HG03442 (cell line): ENCODE data around the gene RAI1.
"Not testable (repeated sequence)": the region's sequence is repeated elsewhere in the genome, so short reads cannot be mapped to it uniquely, and the experiment has no call there.

ENCODE experiments used
- ATAC-seq: cut with Tn5 transposase; IDR thresholded peaks from one replicate; pipeline ENCODE4 v1.9.1; 2021; ENCODE audit warnings: mild to moderate bottlenecking, moderate library complexity; ENCODE audit not compliant: unreplicated experiment

Gene RAI1

DNA sequence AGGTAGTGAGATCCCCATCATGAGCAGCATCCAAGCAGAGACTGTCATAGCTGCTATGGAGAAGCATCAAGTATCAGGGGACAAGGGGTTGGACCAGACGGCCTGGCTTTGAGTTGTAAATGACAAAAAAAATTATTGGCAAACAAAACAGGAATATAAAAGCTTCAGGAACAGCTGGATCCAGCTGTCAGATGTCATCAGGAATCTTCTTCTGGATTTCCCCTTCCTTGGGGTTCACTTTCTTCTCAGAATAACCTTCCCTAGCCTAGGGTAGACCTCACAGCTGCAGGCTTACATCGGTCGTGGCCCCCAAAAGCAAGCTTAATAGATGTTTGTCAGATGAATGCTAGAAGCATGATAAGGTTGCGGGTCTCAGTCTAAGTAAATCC, 17.2 kb upstream of the RAI1 start:
- no peak for ATAC-seq

DNA sequence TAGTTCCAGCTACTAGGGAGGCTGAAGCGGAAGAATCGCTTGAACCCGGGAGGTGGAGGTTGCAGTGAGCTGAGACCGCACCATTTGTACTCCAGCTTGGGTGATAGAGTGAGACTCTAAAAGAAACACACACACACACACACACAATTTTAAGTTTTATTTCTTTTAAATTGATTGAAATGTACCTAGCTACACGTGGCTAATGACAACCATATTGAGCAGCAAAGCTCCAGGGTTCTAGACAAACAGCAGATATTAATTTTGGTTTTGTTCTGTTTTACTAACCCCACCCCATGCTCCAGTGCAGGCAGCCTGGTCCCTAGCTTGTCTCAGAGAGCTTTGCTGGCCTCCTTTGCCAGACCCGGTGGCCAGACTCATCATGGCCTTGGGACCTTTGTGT, 16.0 kb upstream of the RAI1 start:
- no peak for ATAC-seq

DNA sequence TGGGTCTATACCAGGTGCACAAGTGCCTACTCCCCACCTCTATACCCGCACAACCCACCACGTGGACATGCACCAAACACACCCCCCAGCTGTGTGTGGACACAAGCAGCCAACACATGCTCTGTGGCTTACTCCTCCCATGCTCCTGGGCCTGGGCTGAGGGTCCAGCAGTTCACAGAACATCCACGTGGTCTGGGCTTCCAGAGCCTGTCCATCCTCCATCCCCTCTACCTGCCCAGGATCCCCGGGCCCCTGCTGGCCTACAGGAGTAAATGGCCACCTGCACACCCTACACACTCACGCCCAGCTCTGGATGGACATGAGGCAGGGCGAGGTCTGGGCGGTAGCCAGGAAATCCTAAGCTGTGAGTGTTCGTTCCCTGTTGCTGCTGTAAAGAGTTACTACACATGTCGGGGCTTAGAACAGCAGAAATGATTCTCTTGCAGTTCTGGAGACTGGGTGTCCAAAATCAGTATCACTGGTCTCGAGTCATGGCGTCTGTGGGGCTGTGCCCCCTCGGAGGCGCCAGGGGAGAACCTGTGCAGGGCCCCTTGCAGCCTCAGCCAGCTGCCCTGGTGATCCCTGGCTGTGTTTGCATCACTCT, 15.0 kb upstream of the RAI1 start:
- ATAC-seq = no peak

DNA sequence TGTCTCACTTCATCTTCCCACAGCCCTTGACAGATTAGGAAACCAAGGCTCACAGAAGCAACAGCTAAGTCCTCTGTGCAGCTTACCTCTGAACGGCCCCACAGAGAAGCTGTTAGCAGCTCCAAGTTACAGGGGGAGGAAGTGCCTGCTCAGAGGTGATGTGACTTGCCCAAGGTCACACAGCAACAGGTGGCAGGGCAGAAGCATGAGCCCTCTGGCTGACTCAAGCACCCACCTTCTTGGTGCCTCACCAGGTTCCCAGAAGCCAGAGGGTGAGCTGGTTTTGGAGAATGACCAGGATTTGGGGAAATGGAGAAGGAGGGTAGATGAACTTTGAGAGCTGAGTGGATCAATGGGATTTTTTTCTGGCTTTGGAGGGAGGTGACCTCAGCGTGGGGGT, 14.0 kb upstream of the RAI1 start:
- no peak for ATAC-seq

DNA sequence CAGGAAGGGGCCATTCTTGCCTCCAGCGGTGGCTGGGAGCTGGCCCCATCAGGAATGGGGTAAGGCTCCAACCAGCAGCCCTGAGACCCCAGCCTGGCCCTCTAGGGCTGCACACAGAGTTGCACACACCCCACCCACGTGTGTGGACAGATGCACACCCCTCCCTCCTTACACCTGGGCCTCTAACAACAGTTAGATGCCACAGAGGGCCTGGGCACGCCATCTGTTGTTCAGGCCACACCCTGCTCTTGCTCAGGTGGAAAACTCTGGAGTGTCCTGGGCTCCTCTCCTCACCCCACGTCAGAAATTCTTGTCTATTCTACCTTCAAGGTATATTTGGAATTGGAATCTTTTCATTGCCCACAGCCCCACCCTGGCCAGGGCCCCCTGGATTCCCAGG, 13.3 kb upstream of the RAI1 start:
- ATAC-seq = no peak

DNA sequence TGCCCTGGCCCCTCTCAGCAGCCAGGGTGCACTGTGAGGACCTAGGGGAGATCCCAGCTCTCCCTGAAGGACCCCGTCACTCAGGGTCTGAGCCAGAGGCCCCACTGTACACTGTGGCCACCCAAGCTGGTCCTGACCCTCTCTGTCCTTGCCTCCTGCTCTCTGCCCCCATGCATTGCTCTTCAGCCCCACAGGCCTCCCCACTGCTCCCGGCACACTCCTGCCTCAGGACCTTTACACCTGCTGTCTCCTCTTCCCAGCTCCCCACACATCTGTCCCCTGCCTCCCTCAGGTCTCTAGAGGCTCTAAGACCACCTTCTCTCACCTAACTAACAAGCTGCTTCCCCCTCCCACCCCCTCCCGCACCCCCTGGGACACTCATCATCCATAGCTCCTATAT, 12.9 kb upstream of the RAI1 start:
- ATAC-seq = no peak

DNA sequence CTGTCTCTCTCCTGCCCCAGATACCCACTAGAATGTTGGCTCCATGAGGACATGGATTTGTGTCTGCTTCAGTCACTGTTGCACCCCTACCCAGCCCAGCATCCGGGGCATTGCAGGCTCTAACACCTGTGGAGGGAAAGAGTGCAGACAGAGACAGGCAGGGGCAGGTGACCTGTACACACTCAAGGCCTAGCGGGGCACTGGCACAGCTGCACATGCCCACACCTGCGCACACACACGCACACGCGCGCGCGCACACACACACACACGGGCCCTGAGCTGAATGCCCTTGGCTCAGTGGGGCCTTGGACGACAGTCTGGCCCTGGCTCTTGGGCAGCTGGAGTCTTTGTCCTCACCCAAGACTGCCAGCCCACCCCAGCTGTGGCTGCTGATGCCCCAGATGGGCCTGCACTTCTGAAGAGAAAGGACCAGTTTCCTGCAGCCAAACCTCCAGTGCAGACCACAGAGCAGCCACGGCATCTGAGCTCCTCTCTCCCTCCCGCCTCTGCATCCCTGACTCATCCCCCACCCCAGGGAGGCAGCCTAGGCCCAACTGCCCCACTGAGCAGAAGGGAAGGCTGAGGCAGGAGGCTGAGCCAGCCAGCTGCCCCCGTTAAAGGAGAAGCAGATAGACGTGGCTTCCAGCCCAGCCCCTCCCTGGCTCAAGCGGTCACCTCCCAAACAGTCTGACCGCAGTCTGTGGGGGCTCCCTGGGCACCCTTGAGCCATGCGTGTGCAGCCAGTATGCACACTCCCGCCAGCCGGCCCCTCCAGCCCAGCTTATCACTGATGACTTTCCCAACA, 12.3 kb upstream of the RAI1 start:
- no peak for ATAC-seq

DNA sequence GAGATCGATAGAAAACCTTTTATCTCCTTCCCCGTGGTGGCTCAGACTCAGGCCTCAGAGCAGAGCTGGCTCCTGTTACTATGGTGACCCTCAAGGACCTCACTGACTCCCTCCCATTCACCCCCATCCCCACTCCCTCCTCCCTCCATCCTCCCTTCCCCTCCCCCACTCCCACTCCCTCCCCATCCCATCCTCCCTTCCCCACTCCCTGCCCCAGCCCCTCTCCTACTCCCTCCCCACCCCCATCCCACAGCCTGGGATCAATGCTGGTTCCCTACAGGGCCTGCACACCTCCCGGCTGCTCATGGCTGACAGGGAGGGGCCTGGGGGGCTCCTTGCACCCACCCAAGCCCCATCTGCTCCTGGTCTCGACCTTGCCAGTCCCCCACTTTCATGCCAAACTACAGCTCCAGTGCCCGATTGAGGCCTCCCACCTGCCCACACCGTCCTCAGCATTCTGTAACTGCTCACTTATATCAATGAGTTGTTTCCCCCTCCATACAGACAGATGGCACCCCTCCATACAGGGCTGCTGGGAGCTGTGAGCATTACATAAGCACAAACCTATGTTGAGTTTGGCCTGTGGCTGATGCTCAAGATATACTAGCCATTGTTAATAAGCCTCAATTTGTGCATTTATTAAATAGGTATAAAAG, 11.6 kb upstream of the RAI1 start:
- ATAC-seq = no peak

DNA sequence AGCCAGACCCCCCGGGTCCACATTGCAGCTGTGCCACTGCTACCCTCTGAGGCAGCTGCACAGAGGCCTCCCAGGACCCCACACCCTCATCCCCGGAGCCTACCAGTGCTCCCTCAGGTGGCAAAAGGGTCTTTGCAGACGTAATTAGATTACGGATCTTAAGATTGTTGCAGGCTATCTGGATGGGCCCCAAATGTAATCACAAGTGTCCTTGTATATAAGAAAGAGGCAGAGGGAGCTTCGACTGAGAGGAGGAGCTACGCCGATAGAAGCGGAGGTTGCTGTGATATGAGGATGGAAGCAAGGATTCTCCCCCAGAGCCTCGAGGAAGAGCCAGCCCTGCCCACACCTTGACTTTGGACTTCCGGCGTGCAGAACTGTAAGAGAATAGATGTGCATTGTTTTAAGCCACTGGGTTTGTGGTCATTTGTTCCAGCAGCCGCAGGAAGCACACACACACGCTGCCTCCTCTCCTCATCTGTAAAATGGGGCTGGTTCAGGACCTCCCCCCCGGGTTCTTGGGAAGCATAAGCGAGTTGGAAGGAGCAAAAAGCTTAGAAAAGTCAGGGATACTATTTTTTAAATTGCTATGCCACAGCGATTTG, 10.5 kb upstream of the RAI1 start:
- ATAC-seq = no peak

DNA sequence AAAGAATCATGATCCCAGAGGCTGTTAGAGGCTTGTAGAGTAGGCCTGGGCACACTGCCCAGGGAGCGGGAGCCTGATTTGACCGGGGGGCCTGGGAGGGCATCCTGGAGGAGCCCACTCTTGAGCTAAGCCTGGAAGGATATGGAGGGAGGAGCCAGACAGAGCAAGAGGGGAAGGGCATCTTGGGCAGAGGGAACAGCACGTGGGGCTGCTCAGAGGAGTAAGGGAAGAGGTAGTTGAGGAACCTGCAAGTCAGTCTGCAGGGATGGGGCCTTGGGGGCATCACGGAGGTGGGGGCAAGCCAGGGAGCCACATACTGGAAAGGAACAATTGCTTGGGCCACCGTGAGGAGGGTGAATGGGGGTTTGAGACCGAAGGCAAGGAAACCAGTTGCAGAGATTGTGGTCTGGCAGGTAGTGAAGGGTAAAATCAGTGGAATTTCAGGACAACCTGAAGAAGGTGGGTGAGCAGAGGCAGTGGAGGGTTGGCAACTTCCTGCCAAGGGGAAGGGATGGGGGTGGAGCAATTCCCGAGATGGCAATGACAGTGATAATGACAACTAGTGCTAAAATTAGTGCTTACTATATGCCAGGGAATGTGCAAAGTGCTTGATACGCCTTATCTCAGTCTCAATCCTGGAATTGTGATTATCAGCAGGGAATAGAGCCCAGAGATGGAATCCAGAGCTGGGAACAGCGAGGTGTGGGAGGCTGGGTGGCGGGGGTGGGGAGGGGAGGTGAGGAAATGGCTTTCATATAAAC, 9.7 kb upstream of the RAI1 start:
- ATAC-seq = no peak

DNA sequence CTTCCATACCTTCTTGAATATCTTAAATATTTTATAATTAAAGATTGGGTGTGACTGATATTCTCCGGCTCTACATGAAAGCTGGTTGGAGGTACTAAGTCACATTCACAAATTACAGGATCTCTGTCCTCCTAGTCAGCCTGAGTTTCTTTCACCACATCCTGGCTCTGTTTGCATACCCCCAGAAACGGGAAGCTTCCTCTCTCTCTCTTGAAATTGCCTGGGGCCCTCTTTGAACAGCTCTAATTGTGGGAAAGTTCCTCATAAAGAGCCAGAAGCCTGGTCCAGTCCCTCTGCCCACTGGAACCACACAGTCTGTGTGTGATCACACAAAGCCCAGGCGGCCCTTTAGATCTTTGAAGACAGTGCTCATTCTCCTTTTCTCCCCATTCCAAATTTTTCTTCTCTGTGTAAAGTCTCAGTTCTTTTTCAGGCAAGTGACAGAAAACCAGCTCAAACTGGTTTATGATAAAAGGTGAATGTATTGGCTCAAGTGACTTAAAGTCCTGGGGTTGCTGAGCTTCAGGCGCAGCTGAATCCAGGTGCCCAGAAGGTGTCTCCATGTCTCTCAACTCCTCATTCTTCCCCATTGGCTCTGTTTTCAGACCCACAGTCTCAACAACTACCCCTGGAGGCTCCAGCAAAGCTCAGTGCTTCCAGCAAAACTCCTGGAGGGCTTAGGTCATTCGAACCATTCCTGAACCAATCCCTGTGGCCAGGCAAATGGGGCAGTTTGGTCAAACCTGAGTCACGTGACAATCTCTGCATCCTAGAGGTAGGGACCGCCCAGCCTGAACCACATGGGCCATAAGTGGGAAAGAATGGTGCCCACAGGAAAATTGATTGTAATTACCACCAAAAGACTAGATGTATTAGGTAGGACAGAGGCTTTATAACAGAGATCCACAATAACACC, 8.5 kb upstream of the RAI1 start:
- no peak for ATAC-seq

DNA sequence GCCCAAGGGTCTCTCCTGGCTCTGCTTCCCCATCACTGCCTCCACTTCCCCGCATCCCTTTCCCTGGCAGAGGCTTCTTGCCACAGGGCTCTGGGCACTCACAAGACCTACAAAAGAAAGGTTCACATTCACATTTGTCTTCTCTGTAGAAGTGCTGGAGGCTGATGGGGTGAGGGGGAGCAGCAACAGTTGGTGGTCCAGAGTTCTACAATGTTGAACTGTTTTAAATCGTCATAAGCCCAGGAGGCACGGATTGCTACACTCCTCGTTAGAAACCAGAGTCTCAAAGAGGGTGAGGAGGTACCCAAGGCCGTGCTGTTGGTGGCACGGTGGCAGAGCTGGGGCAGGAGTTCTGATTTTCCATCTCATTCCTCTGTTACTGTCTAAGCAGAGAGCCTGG, 5.8 kb upstream of the RAI1 start:
- no peak for ATAC-seq

DNA sequence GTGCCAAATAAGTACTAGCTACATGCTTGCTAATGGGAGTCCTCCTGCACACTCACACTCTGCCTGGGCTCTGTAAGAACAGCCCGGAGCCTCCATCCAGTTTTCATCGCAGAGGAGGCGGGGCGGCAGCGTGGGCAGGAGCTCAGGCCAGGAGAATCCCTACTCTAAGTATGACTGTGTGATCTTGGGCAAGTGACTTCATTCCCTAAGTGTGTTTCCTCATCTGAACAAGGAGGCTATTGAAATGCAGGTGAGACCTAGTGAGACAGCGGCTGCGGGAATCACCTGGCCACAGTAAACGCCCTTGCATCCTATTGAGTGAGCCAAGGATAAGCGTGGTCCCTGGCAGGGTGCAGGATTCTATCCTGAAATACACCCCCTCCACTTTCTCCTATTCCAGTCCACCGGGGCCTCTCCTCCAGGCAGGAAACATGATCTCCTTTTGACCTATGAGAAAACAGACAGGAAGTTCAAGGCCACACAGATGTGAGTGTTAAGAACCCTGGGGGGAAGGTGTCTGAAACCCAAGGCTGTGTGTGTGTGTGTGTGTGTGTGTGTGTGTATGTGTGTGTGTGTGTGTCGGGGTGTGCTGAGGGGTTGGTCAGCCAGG, 5.2 kb upstream of the RAI1 start:
- ATAC-seq = no peak

DNA sequence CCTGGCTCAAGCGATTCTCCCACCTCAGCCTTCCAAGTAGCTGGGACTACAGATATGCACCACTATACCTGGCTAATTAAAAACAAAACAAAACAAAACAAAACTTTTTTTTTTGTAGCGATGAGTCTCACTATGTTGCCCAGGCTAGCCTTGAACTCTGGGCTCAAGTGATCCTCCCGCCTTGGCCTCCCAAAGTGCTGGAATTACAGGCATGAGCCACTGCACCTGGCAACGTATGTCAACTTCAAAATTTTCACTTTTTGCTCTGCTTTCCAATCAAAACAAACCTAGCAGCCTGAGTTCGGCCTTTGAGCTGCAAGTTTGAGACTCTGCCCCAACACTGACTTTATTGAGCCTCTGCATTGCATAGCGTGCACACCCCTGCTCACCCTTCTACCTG, 4.5 kb upstream of the RAI1 start:
- ATAC-seq = no peak

DNA sequence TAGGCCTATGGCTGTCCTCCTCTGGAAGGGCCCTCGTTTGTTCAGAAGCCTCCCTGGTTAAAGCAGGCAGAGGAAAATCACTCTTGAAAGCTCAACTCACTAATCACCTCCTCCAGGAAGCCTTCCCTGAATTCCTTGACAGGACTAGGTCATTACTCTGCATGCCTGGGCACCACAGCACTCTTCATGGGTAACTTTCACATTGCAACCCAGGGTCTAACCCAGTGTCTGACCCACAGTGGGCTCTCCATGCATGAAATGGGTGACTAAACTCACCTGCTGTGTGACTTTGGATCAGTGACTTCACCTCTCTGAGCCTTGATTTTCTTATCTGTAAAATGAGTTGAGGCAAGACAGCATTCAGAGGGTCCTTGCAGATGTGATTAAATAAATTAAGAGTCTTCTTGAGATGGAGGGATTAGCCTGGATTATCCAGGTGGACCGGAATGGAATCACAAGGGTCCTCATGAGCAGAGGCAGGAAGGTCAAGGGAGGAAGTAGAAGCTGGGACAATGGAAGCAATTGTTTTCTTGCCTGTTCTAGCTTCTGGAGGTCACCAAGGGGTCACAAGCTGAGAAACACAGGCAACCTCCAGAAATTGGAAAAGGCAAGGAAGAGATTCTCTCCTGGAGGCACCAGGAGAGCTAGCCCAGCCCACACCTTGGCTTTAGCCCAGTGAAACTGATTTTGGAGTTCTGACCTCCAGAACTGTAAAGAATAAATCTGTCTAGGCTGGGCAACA, 3.8 kb upstream of the RAI1 start:
- no peak for ATAC-seq

DNA sequence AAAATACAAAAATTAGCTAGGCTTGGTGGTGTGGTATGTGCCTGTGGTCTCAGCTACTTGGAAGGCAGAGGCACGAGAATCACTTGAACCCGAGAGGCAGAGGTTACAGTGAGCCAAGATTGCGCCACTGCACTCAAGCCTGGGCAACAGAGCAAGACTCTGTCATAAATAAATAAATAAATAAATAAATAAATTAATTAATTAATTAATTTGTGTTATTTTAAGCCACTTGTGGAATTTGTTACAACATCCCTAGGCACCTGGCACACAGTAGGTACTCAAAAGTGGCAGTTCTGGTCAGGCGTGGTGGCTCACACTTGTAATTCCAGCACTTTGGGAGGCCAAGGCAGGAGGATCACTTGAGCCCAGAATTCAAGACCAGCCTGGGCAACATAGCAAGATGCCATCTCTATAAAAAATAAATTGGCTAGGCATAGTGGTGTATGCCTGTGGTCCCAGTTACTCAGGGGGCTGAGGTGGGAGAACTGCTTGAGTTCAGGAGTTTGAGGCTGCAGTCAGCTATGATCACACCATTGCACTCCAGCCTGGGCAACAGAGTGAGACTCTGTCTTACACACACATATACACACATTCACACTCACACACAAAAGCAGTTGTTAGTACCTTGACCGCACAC, 3.1 kb upstream of the RAI1 start:
- not testable (repeated sequence) for ATAC-seq

DNA sequence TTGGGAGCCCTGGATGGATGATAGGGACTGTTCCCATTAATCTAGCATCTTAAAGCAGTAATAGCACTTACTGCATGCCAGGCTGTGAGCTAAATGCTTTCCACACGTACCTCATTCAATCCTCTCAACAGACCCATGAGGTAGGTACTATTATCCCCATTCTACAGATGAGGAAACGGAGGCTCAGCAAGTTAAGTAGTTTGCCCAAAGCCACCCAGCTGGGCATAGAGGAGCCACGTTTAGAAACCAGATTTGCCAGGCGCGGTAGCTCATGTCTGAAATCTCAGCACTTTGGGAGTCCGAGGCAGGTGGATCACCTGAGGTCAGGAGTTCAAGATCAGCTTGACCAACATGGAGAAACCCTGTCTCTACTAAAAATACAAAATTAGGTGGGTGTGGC, 2.0 kb upstream of the RAI1 start:
- no peak for ATAC-seq

DNA sequence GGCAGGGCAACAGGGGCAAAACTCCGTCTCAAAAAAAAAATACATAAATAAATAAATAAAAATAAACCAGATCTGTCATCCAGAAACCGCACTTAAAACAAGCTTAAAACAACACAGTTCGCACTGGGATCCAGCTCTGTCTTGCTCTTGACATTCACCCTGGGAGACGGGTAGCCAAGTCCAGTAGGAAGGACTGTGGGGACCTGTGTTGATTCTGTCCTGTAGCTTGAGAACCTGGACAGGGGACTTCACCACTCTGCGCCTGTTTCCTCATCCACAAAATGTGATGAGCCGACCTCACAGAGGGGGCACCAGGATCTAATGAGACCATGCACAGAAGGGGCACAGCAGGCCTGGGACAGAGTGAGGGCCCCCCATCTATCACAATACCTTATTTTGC, 1.5 kb upstream of the RAI1 start:
- no peak for ATAC-seq
